Effector memory CD8-positive, alpha-beta T cell (primary cell): Measurements from ENCODE around the gene IQSEC3.
A peak's percentile ranks its signal among the peaks of the same experiment; 100 is the strongest.

Source experiments
- ATAC-seq: fragments of 150-1000 bp; cut with Tn5 transposase; replicated peaks from 2 replicates; pipeline ENCODE4 v1.10.0; 2021; ENCODE audit warnings: mild to moderate bottlenecking, moderate library complexity
- DNase-seq, 3 experiments: peaks; one replicate each; pipeline ENCODE4 v3.0.0; 2021
- H3K27ac Mint-ChIP-seq, 2 donors: one replicate each; pipeline ENCODE4 v1.8.0; 2022; ENCODE audit warnings: mild to moderate bottlenecking in 2 of 2, mixed read lengths in 2 of 2, moderate library complexity in 2 of 2
- H3K27me3 Mint-ChIP-seq, 2 donors: one replicate each; pipeline ENCODE4 v1.8.0; 2022; ENCODE audit warnings: mixed read lengths in 2 of 2
- H3K36me3 Mint-ChIP-seq: one replicate; pipeline ENCODE4 v1.8.0; 2022; ENCODE audit warnings: mild to moderate bottlenecking, moderate library complexity, mixed read lengths; ENCODE audit not compliant: insufficient read depth
- H3K4me1 Mint-ChIP-seq, 2 donors: one replicate each; pipeline ENCODE4 v1.8.0; 2022; ENCODE audit warnings: low read depth in 2 of 2, mixed read lengths in 2 of 2
- H3K4me3 Mint-ChIP-seq, 2 donors: one replicate each; pipeline ENCODE4 v1.8.0; 2022; ENCODE audit warnings: mild to moderate bottlenecking in 2 of 2, mixed read lengths in 2 of 2, moderate library complexity in 2 of 2
- H3K9me3 Mint-ChIP-seq, 2 donors: one replicate each; pipeline ENCODE4 v1.8.0; 2022; ENCODE audit warnings: mixed read lengths in 2 of 2

IQSEC3 gene

GRCh38 chr12:151579-151978 lies 85.0 kb downstream of the IQSEC3 start:
- no peaks in the 10 kb centered on the region for H3K9me3 Mint-ChIP-seq
- H3K36me3 Mint-ChIP-seq, result no peaks in the 10 kb centered on the region
- DNase-seq, result no peak
- peaks cover 31 to 64% of the 10 kb centered on the region in 2 donors for H3K27me3 Mint-ChIP-seq
- no peak for ATAC-seq
- no peak overlapping the region for H3K27ac Mint-ChIP-seq
- no peak overlapping the region for H3K4me3 Mint-ChIP-seq
- peaks cover 0 to 2% of the 10 kb centered on the region in 2 donors for H3K4me1 Mint-ChIP-seq

GRCh38 chr12:152440-152839 lies 85.9 kb downstream of the IQSEC3 start:
- no peaks in the 10 kb centered on the region for H3K36me3 Mint-ChIP-seq
- DNase-seq, result no peak
- no peak for ATAC-seq
- no peak overlapping the region for H3K27ac Mint-ChIP-seq
- no peaks in the 10 kb centered on the region for H3K9me3 Mint-ChIP-seq
- peaks cover 0 to 2% of the 10 kb centered on the region in 2 donors for H3K4me1 Mint-ChIP-seq
- peaks cover 31 to 64% of the 10 kb centered on the region in 2 donors for H3K27me3 Mint-ChIP-seq
- H3K4me3 Mint-ChIP-seq, result no peak overlapping the region

- Mint-ChIP-seq H3K4me1 (peaks cover 0 to 2% of the 10 kb centered on the region in 2 donors), H3K4me3 (no peak overlapping the region), H3K27ac (no peak overlapping the region)
These were observed 86.6 kb downstream of the IQSEC3 start for GRCh38 chr12:153080-153746.

GRCh38 chr12:154058-154457 lies 87.5 kb downstream of the IQSEC3 start:
- H3K9me3 Mint-ChIP-seq, result no peaks in the 10 kb centered on the region
- H3K27ac Mint-ChIP-seq, result no peak overlapping the region
- peaks cover 0 to 2% of the 10 kb centered on the region in 2 donors for H3K4me1 Mint-ChIP-seq
- peaks cover 31 to 55% of the 10 kb centered on the region in 2 donors for H3K27me3 Mint-ChIP-seq
- no peaks in the 10 kb centered on the region for H3K36me3 Mint-ChIP-seq
- H3K4me3 Mint-ChIP-seq, result no peak overlapping the region
- no peak for ATAC-seq
- no peak for DNase-seq

More at GRCh38 chr12:153080-153746, 86.6 kb downstream of the IQSEC3 start:
- DNase-seq, result peak in 2 of 3 experiments; percentile 7 to 16
- peak; percentile 55 for ATAC-seq
- Mint-ChIP-seq H3K9me3 (no peaks in the 10 kb centered on the region), H3K36me3 (no peaks in the 10 kb centered on the region), H3K27me3 (peaks cover 31 to 58% of the 10 kb centered on the region in 2 donors)

GRCh38 chr12:155006-155405 lies 88.4 kb downstream of the IQSEC3 start:
- peaks cover 0 to 2% of the 10 kb centered on the region in 2 donors for H3K4me1 Mint-ChIP-seq
- DNase-seq (no peak), ATAC-seq (no peak)
- no peaks in the 10 kb centered on the region for H3K9me3 Mint-ChIP-seq
- H3K27ac Mint-ChIP-seq, result no peak overlapping the region
- peaks cover 23 to 45% of the 10 kb centered on the region in 2 donors for H3K27me3 Mint-ChIP-seq
- no peaks in the 10 kb centered on the region for H3K36me3 Mint-ChIP-seq
- H3K4me3 Mint-ChIP-seq, result no peak overlapping the region

GRCh38 chr12:155646-156045 lies 89.1 kb downstream of the IQSEC3 start:
- no peak for ATAC-seq
- Mint-ChIP-seq H3K36me3 (no peaks in the 10 kb centered on the region), H3K27ac (no peak overlapping the region)

GRCh38 chr12:156945-157344 lies 90.4 kb downstream of the IQSEC3 start:
- Mint-ChIP-seq H3K4me3 (no peak overlapping the region), H3K36me3 (no peaks in the 10 kb centered on the region), H3K27me3 (peaks cover 14 to 30% of the 10 kb centered on the region in 2 donors), H3K4me1 (peaks cover 0 to 2% of the 10 kb centered on the region in 2 donors), H3K27ac (no peak overlapping the region), H3K9me3 (no peaks in the 10 kb centered on the region)
- ATAC-seq, result no peak
- no peak for DNase-seq

More at GRCh38 chr12:155646-156045, 89.1 kb downstream of the IQSEC3 start:
- Mint-ChIP-seq H3K4me1 (peaks cover 0 to 2% of the 10 kb centered on the region in 2 donors), H3K9me3 (no peaks in the 10 kb centered on the region), H3K27me3 (peaks cover 19 to 39% of the 10 kb centered on the region in 2 donors), H3K4me3 (no peak overlapping the region)
- DNase-seq, result no peak

- Mint-ChIP-seq H3K36me3 (no peaks in the 10 kb centered on the region), H3K27me3 (peaks cover 8 to 23% of the 10 kb centered on the region in 2 donors), H3K4me3 (no peak overlapping the region), H3K4me1 (peaks cover 0 to 2% of the 10 kb centered on the region in 2 donors), H3K9me3 (no peaks in the 10 kb centered on the region), H3K27ac (no peak overlapping the region)
- ATAC-seq (no peak), DNase-seq (no peak)
These were observed 91.1 kb downstream of the IQSEC3 start for GRCh38 chr12:157644-158043.

- Mint-ChIP-seq H3K4me3 (no peak overlapping the region), H3K27me3 (peaks cover 7 to 16% of the 10 kb centered on the region in 2 donors), H3K27ac (peak overlapping the region in 1 of 2 donors; percentile 6), H3K9me3 (no peaks in the 10 kb centered on the region), H3K4me1 (peaks cover 0 to 1% of the 10 kb centered on the region in 2 donors), H3K36me3 (no peaks in the 10 kb centered on the region)
- ATAC-seq (no peak), DNase-seq (no peak)
These were observed 92.7 kb downstream of the IQSEC3 start for GRCh38 chr12:159156-159782.

- no peak for ATAC-seq
- Mint-ChIP-seq H3K27ac (no peak overlapping the region), H3K36me3 (no peaks in the 10 kb centered on the region), H3K4me1 (peaks cover 0 to 1% of the 10 kb centered on the region in 2 donors), H3K4me3 (no peak overlapping the region), H3K27me3 (peaks cover 0 to 16% of the 10 kb centered on the region in 2 donors), H3K9me3 (no peaks in the 10 kb centered on the region)
- no peak for DNase-seq
These were observed 94.3 kb downstream of the IQSEC3 start for GRCh38 chr12:160858-161257.

GRCh38 chr12:161823-162222 lies 95.3 kb downstream of the IQSEC3 start:
- ATAC-seq (no peak), DNase-seq (no peak)
- H3K36me3 Mint-ChIP-seq, result no peaks in the 10 kb centered on the region
- peaks cover 10 to 25% of the 10 kb centered on the region in 2 donors for H3K27me3 Mint-ChIP-seq
- no peaks in the 10 kb centered on the region for H3K9me3 Mint-ChIP-seq
- no peak overlapping the region for H3K4me3 Mint-ChIP-seq
- H3K4me1 Mint-ChIP-seq, result peaks cover 0 to 1% of the 10 kb centered on the region in 2 donors
- H3K27ac Mint-ChIP-seq, result no peak overlapping the region

- H3K9me3 Mint-ChIP-seq, result no peaks in the 10 kb centered on the region
- ATAC-seq, result no peak
- H3K4me1 Mint-ChIP-seq, result peaks cover 0 to 1% of the 10 kb centered on the region in 2 donors
These were observed 96.1 kb downstream of the IQSEC3 start for GRCh38 chr12:162467-163307.

GRCh38 chr12:163406-163986 lies 96.9 kb downstream of the IQSEC3 start:
- ATAC-seq (no peak), DNase-seq (no peak)
- Mint-ChIP-seq H3K27me3 (peaks cover 17 to 40% of the 10 kb centered on the region in 2 donors), H3K4me3 (no peak overlapping the region), H3K27ac (no peak overlapping the region), H3K9me3 (no peaks in the 10 kb centered on the region), H3K36me3 (no peaks in the 10 kb centered on the region), H3K4me1 (peaks cover 0 to 1% of the 10 kb centered on the region in 2 donors)

More at GRCh38 chr12:162467-163307, 96.1 kb downstream of the IQSEC3 start:
- no peak for DNase-seq
- no peak overlapping the region for H3K4me3 Mint-ChIP-seq
- peaks cover 17 to 34% of the 10 kb centered on the region in 2 donors for H3K27me3 Mint-ChIP-seq
- H3K27ac Mint-ChIP-seq, result no peak overlapping the region
- no peaks in the 10 kb centered on the region for H3K36me3 Mint-ChIP-seq
